ENCODE data around the gene EFNA2. TPM values are rescaled to one million over a fixed set of nuclear protein-coding genes. Genes with fewer than 3 reads are reported as not detected.

EFNA2 gene
- total RNA-seq, 1 donor from 2014 or later, result 17.6 TPM

- H3K4me3 Mint-ChIP-seq, result peak overlapping the region; percentile 74
- H3K9me3 Mint-ChIP-seq, result no peaks in the 10 kb centered on the region
- H3K27me3 Mint-ChIP-seq, result peaks cover 3% of the 10 kb centered on the region
- peaks cover 30% of the 10 kb centered on the region for H3K4me1 Mint-ChIP-seq (ENCODE audit: unreplicated experiment)
- peak; percentile 99 for TF ChIP-seq CTCF (conservative IDR thresholded peaks at IDR 0.05)
- H3K27ac Mint-ChIP-seq, result peak overlapping the region; percentile 79
- H3K36me3 Mint-ChIP-seq, result peaks cover 7% of the 10 kb centered on the region
- no peak for DNase-seq (ENCODE audit: extremely low spot score, unreplicated experiment)
Observed at GRCh38 chr19:1266916-1267476, 18.7 kb upstream of the EFNA2 start.

DNA sequence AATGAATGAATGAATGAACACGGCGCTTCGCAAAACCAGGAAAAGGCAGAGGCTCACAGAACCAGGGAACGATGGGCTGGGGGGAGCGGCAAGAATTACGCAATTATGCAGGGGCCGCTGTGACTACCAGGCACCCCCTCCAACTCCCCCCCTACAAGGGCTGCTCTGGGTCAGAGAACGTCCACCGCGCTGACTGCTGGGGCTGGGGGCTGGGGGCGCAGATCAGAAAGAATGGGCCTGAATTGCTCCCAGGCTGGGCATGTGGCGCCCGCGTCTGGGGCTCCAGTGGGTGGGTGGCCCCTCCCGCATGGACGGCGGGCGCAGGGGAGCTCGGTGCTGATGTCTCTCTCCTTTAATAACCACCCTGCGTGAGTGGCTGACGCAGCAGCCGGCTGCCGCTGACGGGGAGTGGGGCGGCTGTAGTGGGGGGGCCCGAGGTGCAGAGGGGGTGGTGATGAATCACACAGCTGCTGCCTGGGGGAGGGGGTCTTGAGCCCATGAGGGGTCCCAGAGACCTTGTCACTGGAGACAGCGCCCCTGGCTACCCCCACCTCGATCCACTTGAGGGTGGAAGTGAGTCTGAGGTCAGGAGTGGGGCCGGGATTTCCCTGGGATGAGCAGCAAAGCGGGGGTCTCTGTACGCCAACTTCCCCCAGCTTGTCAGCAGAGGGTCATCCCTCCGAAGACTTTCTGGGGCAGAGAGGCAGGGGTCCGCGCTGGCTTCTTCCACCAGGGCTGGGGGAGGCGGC is 18.0 kb upstream of the EFNA2 start:
- Mint-ChIP-seq H3K9me3 (no peaks in the 10 kb centered on the region), H3K36me3 (peaks cover 8% of the 10 kb centered on the region), H3K4me3 (peak overlapping the region; percentile 84), H3K27ac (peak overlapping the region; percentile 79), H3K27me3 (peaks cover 3% of the 10 kb centered on the region), H3K4me1 (ENCODE audit: unreplicated experiment) (peaks cover 30% of the 10 kb centered on the region)
- TF ChIP-seq CTCF (conservative IDR thresholded peaks at IDR 0.05), result no peak
- no peak for DNase-seq (ENCODE audit: extremely low spot score, unreplicated experiment)

- H3K27ac Mint-ChIP-seq, result peak overlapping the region; percentile 79
- TF ChIP-seq CTCF (conservative IDR thresholded peaks at IDR 0.05), result no peak
- H3K4me1 Mint-ChIP-seq (ENCODE audit: unreplicated experiment), result peaks cover 31% of the 10 kb centered on the region
- H3K9me3 Mint-ChIP-seq, result no peaks in the 10 kb centered on the region
- peaks cover 12% of the 10 kb centered on the region for H3K36me3 Mint-ChIP-seq
- DNase-seq (ENCODE audit: extremely low spot score, unreplicated experiment), result no peak
- peak overlapping the region; percentile 84 for H3K4me3 Mint-ChIP-seq
- peaks cover 3% of the 10 kb centered on the region for H3K27me3 Mint-ChIP-seq
Observed at GRCh38 chr19:1268226-1269064, 17.2 kb upstream of the EFNA2 start.

DNA sequence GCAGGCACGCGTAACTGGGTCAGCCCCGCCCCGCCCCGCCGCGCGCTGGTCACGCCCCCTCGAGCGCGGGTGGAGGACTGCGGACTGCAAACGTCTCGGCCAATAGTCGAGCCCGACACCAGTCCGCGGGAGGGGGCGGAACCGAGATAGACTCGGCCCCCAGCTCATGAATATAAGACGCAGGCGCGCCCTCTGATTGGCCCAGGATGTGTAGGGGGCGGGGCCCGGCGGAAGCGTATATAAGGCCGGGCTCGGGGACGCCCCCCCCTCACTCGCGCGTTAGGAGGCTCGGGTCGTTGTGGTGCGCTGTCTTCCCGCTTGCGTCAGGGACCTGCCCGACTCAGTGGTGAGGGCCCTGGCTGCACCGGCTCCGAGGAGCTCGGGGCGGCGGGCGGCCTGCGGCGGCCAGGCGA is 16.6 kb upstream of the EFNA2 start, which contains the start of gene CIRBP:
TSS of gene CIRBP (plus strand) at position 268 of the 413 bp plus-strand sequence. CDS start 1,602 bp downstream, outside the sequence.
- H3K9me3 Mint-ChIP-seq, result no peaks in the 10 kb centered on the region
- peaks cover 3% of the 10 kb centered on the region for H3K27me3 Mint-ChIP-seq
- no peak for TF ChIP-seq CTCF (conservative IDR thresholded peaks at IDR 0.05)
- peak within 1 kb of the TSS; percentile 89 for H3K4me3 Mint-ChIP-seq
- H3K4me1 Mint-ChIP-seq (ENCODE audit: unreplicated experiment), result peaks cover 37% of the 10 kb centered on the region
- DNase-seq (ENCODE audit: extremely low spot score, unreplicated experiment), result peak; percentile 99
- H3K27ac Mint-ChIP-seq, result peak within 1 kb of the TSS; percentile 90
- peaks cover 17% of the 10 kb centered on the region for H3K36me3 Mint-ChIP-seq

GRCh38 chr19:1269478-1270212 is 16.0 kb upstream of the EFNA2 start:
- TF ChIP-seq CTCF (conservative IDR thresholded peaks at IDR 0.05), result no peak
- peaks cover 37% of the 10 kb centered on the region for H3K4me1 Mint-ChIP-seq (ENCODE audit: unreplicated experiment)
- H3K27me3 Mint-ChIP-seq, result peaks cover 3% of the 10 kb centered on the region
- H3K27ac Mint-ChIP-seq, result peak overlapping the region; percentile 90
- H3K4me3 Mint-ChIP-seq, result peak overlapping the region; percentile 89
- H3K9me3 Mint-ChIP-seq, result no peaks in the 10 kb centered on the region
- peak; percentile 93 for DNase-seq (ENCODE audit: extremely low spot score, unreplicated experiment)
- peaks cover 17% of the 10 kb centered on the region for H3K36me3 Mint-ChIP-seq
